ENCODE measurements around the gene ATF6B. TPM values are rescaled to one million over a fixed set of nuclear protein-coding genes. Genes with fewer than 3 reads are reported as not detected.

The ATF6B gene
- total RNA-seq, result 17.6 and 17.9 TPM in 2 replicates

DNA sequence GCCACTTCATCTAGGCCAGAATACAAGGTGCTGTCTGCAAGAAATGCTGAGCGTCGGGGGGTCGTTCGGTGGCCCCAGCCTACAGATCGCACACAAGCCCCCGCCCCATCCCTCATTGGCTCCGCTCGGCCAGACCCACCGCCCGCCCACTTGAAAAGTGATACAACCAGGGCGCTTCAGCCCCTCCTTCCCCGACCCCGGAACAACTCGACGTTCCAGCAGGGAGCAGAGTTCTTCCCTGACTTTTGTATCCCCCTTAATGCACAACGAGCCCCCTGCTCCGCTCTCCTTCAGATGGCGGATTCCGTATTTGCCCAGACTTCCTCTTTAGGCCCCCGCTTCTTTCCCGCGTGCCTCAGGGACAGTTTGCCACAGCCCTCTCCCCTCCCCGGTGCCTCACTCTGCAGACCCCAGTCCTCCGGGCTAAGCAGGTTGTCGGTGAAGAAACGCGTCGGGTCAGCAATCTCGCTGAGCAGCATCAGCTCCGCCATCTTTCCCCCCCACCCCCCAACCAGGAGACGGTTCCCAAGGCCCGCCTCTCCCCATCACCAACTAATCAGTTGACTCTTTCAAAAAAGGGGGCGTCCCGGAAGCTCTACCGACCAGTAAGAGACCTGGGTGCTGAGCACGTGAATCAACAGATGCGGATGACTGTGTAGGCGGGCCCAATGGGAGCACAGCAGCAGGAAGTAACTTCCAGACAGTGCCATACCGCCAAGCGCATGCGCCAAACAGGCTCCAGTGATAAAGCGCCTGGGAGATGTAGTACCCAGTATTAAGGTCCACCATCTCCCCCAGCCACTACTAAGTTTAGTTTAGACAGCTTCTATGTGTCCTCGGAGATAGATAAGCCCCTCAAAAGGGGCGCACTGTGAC is at the start of gene ATF6B:
Gene ATF6B, minus strand, starts transcription at position 530 of the 876 bp plus-strand sequence. Its CDS starts 39 bp downstream, at position 491.

DNA sequence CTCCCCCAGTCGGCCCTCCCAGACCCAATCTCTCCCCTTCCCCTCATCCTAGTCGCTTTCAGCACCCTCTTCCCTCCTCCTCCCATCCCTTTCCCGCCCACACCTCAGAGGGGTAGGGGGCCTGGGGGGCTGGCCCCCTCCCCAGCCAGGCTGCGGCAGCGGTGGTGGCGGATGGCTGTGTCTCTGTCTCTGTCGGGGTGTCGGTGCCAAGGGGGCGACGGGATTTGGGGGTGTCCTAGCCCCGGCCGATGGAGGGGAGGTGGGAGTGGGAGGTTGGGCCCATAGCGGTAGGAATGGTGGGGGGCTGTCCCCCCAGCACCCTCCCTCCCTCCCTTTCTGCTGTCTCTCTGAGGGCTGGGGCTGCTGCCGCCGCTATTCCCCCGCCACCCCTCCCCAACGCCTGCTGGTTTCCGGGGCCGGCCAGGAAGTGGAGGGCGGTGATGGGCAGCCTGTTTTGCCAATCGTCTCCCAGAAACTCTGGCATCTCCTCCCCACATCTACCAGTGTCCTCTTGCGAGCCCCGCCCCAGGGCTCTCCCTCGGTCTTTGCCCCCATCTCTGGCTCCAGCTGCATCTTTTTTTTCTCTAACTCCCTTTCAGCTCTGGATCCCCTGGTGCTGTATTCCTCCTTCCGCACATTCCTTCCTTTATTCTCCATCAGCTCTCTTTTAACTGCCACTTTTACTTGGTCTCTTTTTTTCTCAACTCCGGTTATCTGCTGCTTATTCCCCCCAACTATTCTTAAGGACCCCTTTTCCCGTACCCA is 47.8 kb upstream of the ATF6B start, which contains the start of gene AGPAT1:
Gene AGPAT1, minus strand, starts transcription at position 374 of the 765 bp plus-strand sequence. CDS start 4,588 bp downstream, outside the sequence.

DNA sequence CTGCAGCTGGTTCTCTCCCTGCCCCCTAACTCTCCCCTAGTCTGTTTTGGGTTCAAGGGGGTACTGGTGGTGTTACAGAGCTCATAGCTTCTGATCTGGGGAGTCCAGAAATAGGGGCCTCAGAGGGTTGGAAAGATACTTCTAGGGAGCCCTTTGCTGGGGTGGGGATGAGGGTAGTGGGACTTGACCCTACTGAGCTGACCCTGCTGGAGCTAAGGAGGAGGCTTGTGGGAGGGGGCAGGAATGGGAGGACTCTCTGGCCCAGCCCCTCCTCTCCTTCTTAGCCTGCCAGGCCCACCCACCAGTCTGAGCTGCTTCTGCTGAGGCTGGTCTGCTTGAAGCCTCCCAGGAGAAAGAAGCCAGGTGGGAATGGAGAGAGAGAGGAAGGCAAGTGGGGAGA is 36.2 kb upstream of the ATF6B start, which contains the start of gene EGFL8:
Gene EGFL8, plus strand, starts transcription at position 301 of the 400 bp plus-strand sequence. CDS start 1,571 bp downstream, outside the sequence.

DNA sequence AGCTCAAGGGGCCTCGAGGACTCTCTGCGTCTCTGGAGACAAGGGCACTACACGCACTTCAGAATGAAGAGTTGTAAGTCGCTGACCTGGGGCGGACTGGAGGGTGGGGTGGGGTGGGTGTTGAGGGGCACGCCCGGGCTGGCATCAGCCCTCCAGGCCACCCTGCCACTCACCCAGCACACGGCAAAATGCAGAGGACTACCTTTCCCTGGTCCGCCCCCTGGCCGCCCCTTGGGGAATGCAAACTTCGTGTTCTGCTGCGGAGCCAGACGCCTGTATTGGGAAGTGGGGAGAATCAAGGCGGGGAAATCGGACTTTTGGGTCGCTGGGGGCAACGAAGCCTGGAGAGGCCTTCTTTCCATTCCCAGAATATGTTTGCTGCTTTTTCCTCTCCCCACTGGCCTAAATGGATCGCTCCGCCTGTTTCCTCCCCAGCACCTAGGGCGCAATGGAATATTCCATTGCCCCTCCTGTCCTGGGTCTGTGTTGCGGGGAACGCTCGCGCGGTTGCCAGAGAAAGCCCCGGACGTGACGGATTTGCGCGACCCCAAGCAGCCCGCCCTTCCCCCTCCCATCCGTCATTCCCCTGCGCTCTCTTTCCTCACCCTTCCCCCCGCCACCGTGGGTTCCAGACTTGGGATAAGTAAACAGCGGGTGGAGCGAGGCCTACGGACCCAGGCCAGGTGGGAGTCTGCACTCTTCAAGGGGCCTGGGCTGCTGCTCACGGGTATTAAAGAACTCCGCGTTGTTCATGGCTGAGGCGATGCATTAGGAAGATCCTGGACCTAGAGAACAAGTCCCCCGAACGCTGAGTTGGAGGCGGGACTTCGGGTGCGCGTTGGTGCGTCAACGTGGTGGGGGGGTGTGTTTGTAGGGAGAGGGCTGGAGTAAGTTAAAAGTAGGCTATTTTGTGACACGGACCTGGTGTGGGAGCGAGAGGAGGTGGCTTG is 25.8 kb upstream of the ATF6B start, which contains the start of gene PPT2:
Gene PPT2, plus strand, starts transcription at position 578 of the 950 bp plus-strand sequence. CDS start 454 bp downstream, outside the sequence.

DNA sequence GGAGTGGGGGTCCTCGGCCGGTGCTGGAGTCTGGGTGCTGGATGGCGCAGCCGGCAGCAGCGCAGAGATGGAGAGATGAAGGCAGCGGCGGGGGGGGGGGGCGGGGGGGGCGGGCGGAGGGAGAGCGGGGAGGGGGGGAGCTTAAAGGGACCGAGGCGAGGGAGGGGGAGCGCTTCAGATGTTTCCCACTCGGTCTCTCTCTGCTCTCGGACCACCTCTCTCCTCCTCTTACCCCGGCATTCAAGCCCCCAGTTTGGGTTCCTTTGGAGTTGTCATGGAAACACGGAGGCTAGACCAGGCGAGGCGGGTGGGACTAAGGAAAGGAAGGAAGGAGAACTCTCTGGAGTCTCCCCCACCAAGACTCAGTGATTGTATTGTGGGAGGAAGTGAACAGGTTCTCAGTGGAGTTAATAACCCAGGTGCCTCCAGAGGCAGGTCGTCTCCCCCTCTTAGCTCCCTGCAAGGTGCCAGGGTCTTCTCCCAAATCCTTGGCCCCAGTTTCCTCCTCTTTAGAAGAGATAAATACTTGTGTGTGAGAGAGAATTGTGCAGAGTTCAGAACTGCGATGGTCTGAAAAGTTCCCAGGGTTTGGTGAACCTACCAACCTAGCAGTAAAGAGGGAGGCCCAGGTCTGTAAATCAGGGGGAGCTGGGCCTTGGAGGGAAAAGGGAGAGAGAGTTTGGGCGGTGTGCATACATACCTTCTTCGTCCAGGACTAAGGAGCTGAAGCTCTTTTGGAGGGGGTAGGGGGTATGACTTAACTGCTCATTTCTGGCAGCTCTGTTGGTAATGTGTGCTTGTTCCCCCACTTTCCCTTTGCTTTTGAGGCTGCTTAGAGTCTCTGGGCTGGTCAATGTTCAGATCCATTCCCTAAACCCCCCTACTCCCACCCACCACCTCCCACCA is 24.1 kb upstream of the ATF6B start, which contains the start of gene PRRT1:
Gene PRRT1, minus strand, starts transcription at position 77 of the 906 bp plus-strand sequence. CDS start 112 bp downstream, outside the sequence.

DNA sequence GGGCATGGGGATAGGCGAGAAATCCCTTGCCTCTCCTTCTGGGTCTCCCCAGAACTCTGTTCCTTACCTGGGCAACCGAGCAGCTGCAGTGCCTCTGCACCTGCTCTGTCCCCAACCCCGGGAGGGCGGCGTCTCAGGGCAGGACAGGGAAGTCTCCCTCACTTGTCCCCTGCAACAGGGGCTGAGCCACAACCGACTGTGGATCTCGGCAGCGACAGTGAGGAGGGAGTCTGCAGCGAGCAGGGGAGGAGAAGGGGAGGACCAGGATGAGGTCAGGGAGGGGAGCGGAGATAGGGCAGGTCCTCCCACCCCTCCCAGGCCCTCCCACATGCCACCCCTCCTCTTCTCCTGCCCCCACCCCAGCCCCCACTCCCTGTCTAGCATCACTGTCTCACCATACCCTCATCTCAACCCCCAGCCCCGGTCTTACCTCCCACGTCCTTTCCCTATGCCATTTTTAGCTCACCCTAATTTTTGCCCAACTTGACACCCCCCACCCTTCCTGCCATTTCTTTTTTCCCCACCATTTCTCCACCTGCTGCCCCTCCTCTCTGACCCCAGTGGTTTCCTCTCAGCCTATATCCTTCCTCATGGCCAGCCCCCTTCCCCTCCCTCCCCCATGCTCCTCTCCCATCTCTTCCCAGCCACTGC is 18.8 kb downstream of the ATF6B start, which contains the start of gene TNXB:
Gene TNXB, minus strand, starts transcription at position 225 of the 651 bp plus-strand sequence. CDS start 11,140 bp downstream, outside the sequence.

Other genes starting within 250 kb of the ATF6B start
- 0.51 TPM in 1 of 2 replicates, not detected in the other for gene SLC44A4, start 249.2 kb downstream of the ATF6B start, total RNA-seq
- 32.1 and 55.8 TPM in 2 replicates for gene EHMT2, start 230.5 kb downstream of the ATF6B start, total RNA-seq
- 2.6 and 4.9 TPM in 2 replicates for gene ZBTB12, start 226.2 kb downstream of the ATF6B start, total RNA-seq
- gene C2, start 200.5 kb downstream of the ATF6B start, total RNA-seq, result 1.2 and 9.6 TPM in 2 replicates
- 11.4 and 11.6 TPM in 2 replicates for gene CFB, start 182.2 kb downstream of the ATF6B start, total RNA-seq
- 73.6 and 83.6 TPM in 2 replicates for gene NELFE, start 169.3 kb downstream of the ATF6B start, total RNA-seq
- gene SKIC2, start 169.1 kb downstream of the ATF6B start, total RNA-seq, result 34.1 and 37.6 TPM in 2 replicates
- gene DXO, start 156.1 kb downstream of the ATF6B start, total RNA-seq, result 13.5 and 15.4 TPM in 2 replicates
- 6.9 and 30.7 TPM in 2 replicates for gene C4A, start 146.2 kb downstream of the ATF6B start, total RNA-seq
- 14.6 and 48.8 TPM in 2 replicates for gene C4B, start 113.5 kb downstream of the ATF6B start, total RNA-seq
- 0.23 and 1.3 TPM in 2 replicates for gene CYP21A2, start 89.8 kb downstream of the ATF6B start, total RNA-seq
- gene TNXB, start 18.9 kb downstream of the ATF6B start, total RNA-seq, result 108 and 240 TPM in 2 replicates
- gene FKBPL, start 2.0 kb upstream of the ATF6B start, total RNA-seq, result 2.1 and 3.4 TPM in 2 replicates
- gene PRRT1, start 23.7 kb upstream of the ATF6B start, total RNA-seq, result 0.47 and 0.85 TPM in 2 replicates
- 12.1 and 16.1 TPM in 2 replicates for gene PPT2, start 25.9 kb upstream of the ATF6B start, total RNA-seq
- gene EGFL8, start 36.3 kb upstream of the ATF6B start, total RNA-seq, result 1.6 and 3.7 TPM in 2 replicates
- 65.4 and 84.0 TPM in 2 replicates for gene AGPAT1, start 47.8 kb upstream of the ATF6B start, total RNA-seq
- gene RNF5, start 50.2 kb upstream of the ATF6B start, total RNA-seq, result 23.2 and 53.2 TPM in 2 replicates
- 0.43 and 0.82 TPM in 2 replicates for gene AGER, start 56.0 kb upstream of the ATF6B start, total RNA-seq
- 33.6 and 45.0 TPM in 2 replicates for gene PBX2, start 62.0 kb upstream of the ATF6B start, total RNA-seq
- gene GPSM3, start 64.4 kb upstream of the ATF6B start, total RNA-seq, result 0.26 and 4.9 TPM in 2 replicates
- 0.70 and 1.4 TPM in 2 replicates for gene NOTCH4, start 95.8 kb upstream of the ATF6B start, total RNA-seq
- not detected in 2 replicates for gene TSBP1, start 243.7 kb upstream of the ATF6B start, total RNA-seq